Nephron (organoid): ENCODE data around the gene ENPP6.

ENCODE experiments used
- H3K27ac Mint-ChIP-seq, 3 experiments: 2 replicates each; pipeline ENCODE4 v1.8.0; 2020; ENCODE audit warnings: mixed read lengths in 3 of 3, mild to moderate bottlenecking in 2 of 3, moderate library complexity in 1 of 3
- H3K27me3 Mint-ChIP-seq: 2 replicates; pipeline ENCODE4 v1.8.0; 2021; ENCODE audit warnings: low read depth, mild to moderate bottlenecking, moderate library complexity, mixed read lengths
- H3K36me3 Mint-ChIP-seq: 2 replicates; pipeline ENCODE4 v1.8.0; 2020; ENCODE audit warnings: low read depth, mixed read lengths
- H3K4me1 Mint-ChIP-seq: 2 replicates; pipeline ENCODE4 v1.8.0; 2020; ENCODE audit warnings: mixed read lengths
- H3K4me3 Mint-ChIP-seq, 3 experiments: 2 replicates each; pipeline ENCODE4 v1.8.0; 2020; ENCODE audit warnings: mild to moderate bottlenecking in 3 of 3, mixed read lengths in 3 of 3, moderate library complexity in 2 of 3
- H3K9me3 Mint-ChIP-seq: 2 replicates; pipeline ENCODE4 v1.8.0; 2020; ENCODE audit warnings: mixed read lengths
- CTCF ChIP-seq, 3 experiments: fragments of 200-600 bp; sonication (generic); IDR thresholded peaks; one replicate each; pipeline ENCODE4 v1.5.0; 2021; ENCODE audit warnings: antibody characterized with exemption in 3 of 3; ENCODE audit not compliant: unreplicated experiment in 3 of 3

The ENPP6 gene

GRCh38 chr4:184108006-184108501 lies 109.6 kb downstream of the ENPP6 start:
- no peak overlapping the region for H3K4me3 Mint-ChIP-seq
- H3K36me3 Mint-ChIP-seq = no peaks in the 10 kb centered on the region
- no peak overlapping the region for H3K27ac Mint-ChIP-seq
- no peak for TF ChIP-seq CTCF (IDR thresholded peaks at IDR 0.05; ENCODE audit: unreplicated experiment in 3 of 3)
- peaks cover 20% of the 10 kb centered on the region for H3K4me1 Mint-ChIP-seq
- peaks cover 19% of the 10 kb centered on the region for H3K27me3 Mint-ChIP-seq
- H3K9me3 Mint-ChIP-seq = no peaks in the 10 kb centered on the region

- Mint-ChIP-seq H3K4me1 (peaks cover 39% of the 10 kb centered on the region), H3K9me3 (no peaks in the 10 kb centered on the region), H3K27ac (peak overlapping the region; percentile 58 to 84 (median 83)), H3K4me3 (no peak overlapping the region), H3K36me3 (no peaks in the 10 kb centered on the region), H3K27me3 (peaks cover 19% of the 10 kb centered on the region)
- no peak for TF ChIP-seq CTCF (IDR thresholded peaks at IDR 0.05; ENCODE audit: unreplicated experiment in 3 of 3)
Measured at GRCh38 chr4:184104419-184105101, 113.1 kb downstream of the ENPP6 start.

- Mint-ChIP-seq H3K4me1 (peaks cover 44% of the 10 kb centered on the region), H3K9me3 (no peaks in the 10 kb centered on the region), H3K4me3 (no peak overlapping the region), H3K36me3 (no peaks in the 10 kb centered on the region), H3K27ac (peak overlapping the region; percentile 58 to 84 (median 83)), H3K27me3 (peaks cover 19% of the 10 kb centered on the region)
- no peak for TF ChIP-seq CTCF (IDR thresholded peaks at IDR 0.05; ENCODE audit: unreplicated experiment in 3 of 3)
Measured at GRCh38 chr4:184103527-184104264, 114.0 kb downstream of the ENPP6 start.

GRCh38 chr4:184102927-184103326 lies 114.7 kb downstream of the ENPP6 start:
- Mint-ChIP-seq H3K9me3 (no peaks in the 10 kb centered on the region), H3K4me3 (no peak overlapping the region), H3K36me3 (no peaks in the 10 kb centered on the region), H3K27me3 (peaks cover 19% of the 10 kb centered on the region), H3K4me1 (peaks cover 49% of the 10 kb centered on the region), H3K27ac (peak overlapping the region in 2 of 3 experiments; percentile 58 to 83)
- no peak for TF ChIP-seq CTCF (IDR thresholded peaks at IDR 0.05; ENCODE audit: unreplicated experiment in 3 of 3)

GRCh38 chr4:184102488-184102887 lies 115.2 kb downstream of the ENPP6 start:
- Mint-ChIP-seq H3K4me1 (peaks cover 53% of the 10 kb centered on the region), H3K4me3 (no peak overlapping the region), H3K27ac (peak overlapping the region in 1 of 3 experiments; percentile 19), H3K27me3 (peaks cover 19% of the 10 kb centered on the region), H3K36me3 (no peaks in the 10 kb centered on the region), H3K9me3 (no peaks in the 10 kb centered on the region)
- no peak for TF ChIP-seq CTCF (IDR thresholded peaks at IDR 0.05; ENCODE audit: unreplicated experiment in 3 of 3)
